Stimulated activated CD4-positive, alpha-beta T cell treated with anti-CD3 and anti-CD28 coated beads, Interleukin-2, amount 100 ng/mL, for 4 hours (primary cell): ENCODE results near the gene NRG3.

Experiments
- DNase-seq: peaks from one replicate; pipeline ENCODE4 v3.0.0-alpha.2; 2020; ENCODE audit warnings: low read depth

NRG3 gene

GRCh38 chr10:82394122-82394521 is 519.1 kb downstream of the NRG3 start:
- no peak for DNase-seq

GRCh38 chr10:82394987-82395386 is 520.0 kb downstream of the NRG3 start:
- DNase-seq: no peak

- DNase-seq: no peak
Observed at GRCh38 chr10:82396886-82397285, 521.9 kb downstream of the NRG3 start.

- no peak for DNase-seq
Observed at GRCh38 chr10:82397854-82398253, 522.9 kb downstream of the NRG3 start.

- DNase-seq: no peak
Observed at GRCh38 chr10:82399850-82400249, 524.9 kb downstream of the NRG3 start.

GRCh38 chr10:82400841-82401240 is 525.8 kb downstream of the NRG3 start:
- no peak for DNase-seq

GRCh38 chr10:82402906-82403401 is 528.0 kb downstream of the NRG3 start:
- no peak for DNase-seq

- no peak for DNase-seq
Observed at GRCh38 chr10:82409671-82410070, 534.7 kb downstream of the NRG3 start.

- DNase-seq: no peak
Observed at GRCh38 chr10:82411416-82411815, 536.4 kb downstream of the NRG3 start.

GRCh38 chr10:82420001-82420400 is 545.0 kb downstream of the NRG3 start:
- DNase-seq: no peak

GRCh38 chr10:82429302-82429701 is 554.3 kb downstream of the NRG3 start:
- DNase-seq: no peak

- DNase-seq: no peak
Observed at GRCh38 chr10:82438277-82438676, 563.3 kb downstream of the NRG3 start.

GRCh38 chr10:82440775-82441174 is 565.8 kb downstream of the NRG3 start:
- DNase-seq: no peak

GRCh38 chr10:82452046-82452445 is 577.1 kb downstream of the NRG3 start:
- DNase-seq: no peak

GRCh38 chr10:82452676-82453075 is 577.7 kb downstream of the NRG3 start:
- DNase-seq: no peak

GRCh38 chr10:82453678-82454293 is 578.8 kb downstream of the NRG3 start:
- no peak for DNase-seq

GRCh38 chr10:82462910-82463551 is 588.0 kb downstream of the NRG3 start:
- DNase-seq: no peak

GRCh38 chr10:82463614-82464013 is 588.6 kb downstream of the NRG3 start:
- no peak for DNase-seq

- no peak for DNase-seq
Observed at GRCh38 chr10:82464191-82464818, 589.3 kb downstream of the NRG3 start.

- no peak for DNase-seq
Observed at GRCh38 chr10:82464966-82465365, 590.0 kb downstream of the NRG3 start.

- DNase-seq: no peak
Observed at GRCh38 chr10:82468453-82468852, 593.5 kb downstream of the NRG3 start.

GRCh38 chr10:82472406-82473335 is 597.7 kb downstream of the NRG3 start:
- no peak for DNase-seq
